ENCODE measurements around the gene ROPN1.

Gene ROPN1

DNA sequence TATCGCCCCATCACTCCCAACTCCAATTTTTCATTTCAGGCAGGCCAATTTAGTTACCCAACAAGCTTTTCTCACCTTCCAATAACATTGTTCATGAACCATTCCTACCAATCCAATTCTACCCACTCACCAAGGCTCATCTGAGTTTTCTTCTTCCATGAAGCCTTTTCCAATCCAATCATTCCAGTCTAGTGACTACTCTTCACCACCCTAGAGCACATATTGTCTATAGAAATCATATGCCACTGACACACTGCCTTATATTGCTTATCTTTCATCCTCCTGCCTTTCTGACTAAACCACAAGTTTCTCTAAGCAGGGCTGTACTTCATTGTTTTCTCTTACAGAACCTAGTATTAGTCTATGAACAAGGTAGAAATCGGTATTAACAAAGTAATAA lies 42.3 kb downstream of the ROPN1 start:
- no peak for TF ChIP-seq EZH2phosphoT487 (IDR thresholded peaks at IDR 0.05; ENCODE audit: borderline replicate concordance, low read length)
- TF ChIP-seq, protein P1, sequence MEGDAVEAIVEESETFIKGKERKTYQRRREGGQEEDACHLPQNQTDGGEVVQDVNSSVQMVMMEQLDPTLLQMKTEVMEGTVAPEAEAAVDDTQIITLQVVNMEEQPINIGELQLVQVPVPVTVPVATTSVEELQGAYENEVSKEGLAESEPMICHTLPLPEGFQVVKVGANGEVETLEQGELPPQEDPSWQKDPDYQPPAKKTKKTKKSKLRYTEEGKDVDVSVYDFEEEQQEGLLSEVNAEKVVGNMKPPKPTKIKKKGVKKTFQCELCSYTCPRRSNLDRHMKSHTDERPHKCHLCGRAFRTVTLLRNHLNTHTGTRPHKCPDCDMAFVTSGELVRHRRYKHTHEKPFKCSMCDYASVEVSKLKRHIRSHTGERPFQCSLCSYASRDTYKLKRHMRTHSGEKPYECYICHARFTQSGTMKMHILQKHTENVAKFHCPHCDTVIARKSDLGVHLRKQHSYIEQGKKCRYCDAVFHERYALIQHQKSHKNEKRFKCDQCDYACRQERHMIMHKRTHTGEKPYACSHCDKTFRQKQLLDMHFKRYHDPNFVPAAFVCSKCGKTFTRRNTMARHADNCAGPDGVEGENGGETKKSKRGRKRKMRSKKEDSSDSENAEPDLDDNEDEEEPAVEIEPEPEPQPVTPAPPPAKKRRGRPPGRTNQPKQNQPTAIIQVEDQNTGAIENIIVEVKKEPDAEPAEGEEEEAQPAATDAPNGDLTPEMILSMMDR (IDR thresholded peaks at IDR 0.05; ENCODE audit: low read depth, low read length, poor library complexity, severe bottlenecking) = no peak
- no peaks in the 10 kb centered on the region for H4K20me1 ChIP-seq (ENCODE audit: control insufficient read depth, insufficient read depth, low read depth, low read length)
- no peaks in the 10 kb centered on the region for H3K27me3 ChIP-seq (ENCODE audit: control insufficient read depth, low read length)
- no peaks in the 10 kb centered on the region for H3K9me3 ChIP-seq (ENCODE audit: control insufficient read depth, insufficient read depth, low read length)
- H3K27ac ChIP-seq (ENCODE audit: low read depth, low read length) = no peak overlapping the region
- H3F3A ChIP-seq (ENCODE audit: control insufficient read depth, insufficient read depth) = no peaks in the 10 kb centered on the region
- no peak overlapping the region for H3K4me2 ChIP-seq (ENCODE audit: low read length)
- no peak overlapping the region for H3K4me3 ChIP-seq (ENCODE audit: low read length)
- no peaks in the 10 kb centered on the region for H3K79me2 ChIP-seq (ENCODE audit: control insufficient read depth, low read length)
- H3K9me2 ChIP-seq (replicated peaks; ENCODE audit: control insufficient read depth, low read length) = no peaks in the 10 kb centered on the region
- H3K4me1 ChIP-seq (ENCODE audit: control insufficient read depth, low read length) = peaks cover 10% of the 10 kb centered on the region
- peaks cover 54% of the 10 kb centered on the region for H3K36me3 ChIP-seq (ENCODE audit: control insufficient read depth, low read length)

DNA sequence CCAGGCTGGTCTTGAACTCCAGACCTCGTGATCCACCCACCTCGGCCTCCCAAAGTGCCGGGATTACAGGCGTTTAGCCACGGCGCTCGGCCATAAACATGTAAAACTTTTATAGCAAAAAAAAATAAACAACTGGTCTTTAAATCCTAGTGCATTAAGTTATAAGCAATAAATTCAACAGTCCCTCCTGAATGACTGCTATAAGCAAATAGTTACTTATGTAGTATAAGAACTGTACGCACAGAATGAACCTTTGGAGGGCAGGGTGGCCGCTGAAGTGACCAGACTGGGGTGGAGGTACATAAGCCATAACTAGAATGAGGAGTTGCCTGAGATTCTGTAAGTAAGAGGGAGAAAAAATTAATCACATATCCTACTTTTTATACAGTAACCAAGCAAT lies 43.5 kb downstream of the ROPN1 start:
- H3K36me3 ChIP-seq (ENCODE audit: control insufficient read depth, low read length) = peaks cover 59% of the 10 kb centered on the region
- no peak overlapping the region for H3K4me3 ChIP-seq (ENCODE audit: low read length)
- H3K27ac ChIP-seq (ENCODE audit: low read depth, low read length) = no peak overlapping the region
- H3K27me3 ChIP-seq (ENCODE audit: control insufficient read depth, low read length) = no peaks in the 10 kb centered on the region
- H3K4me1 ChIP-seq (ENCODE audit: control insufficient read depth, low read length) = peaks cover 2% of the 10 kb centered on the region
- TF ChIP-seq EZH2phosphoT487 (IDR thresholded peaks at IDR 0.05; ENCODE audit: borderline replicate concordance, low read length) = no peak
- TF ChIP-seq, protein P1 (IDR thresholded peaks at IDR 0.05; ENCODE audit: low read depth, low read length, poor library complexity, severe bottlenecking) = no peak
- no peaks in the 10 kb centered on the region for H3K9me3 ChIP-seq (ENCODE audit: control insufficient read depth, insufficient read depth, low read length)
- H3K4me2 ChIP-seq (ENCODE audit: low read length) = no peak overlapping the region
- H3F3A ChIP-seq (ENCODE audit: control insufficient read depth, insufficient read depth) = no peaks in the 10 kb centered on the region
- no peaks in the 10 kb centered on the region for H4K20me1 ChIP-seq (ENCODE audit: control insufficient read depth, insufficient read depth, low read depth, low read length)
- H3K9me2 ChIP-seq (replicated peaks; ENCODE audit: control insufficient read depth, low read length) = no peaks in the 10 kb centered on the region
- no peaks in the 10 kb centered on the region for H3K79me2 ChIP-seq (ENCODE audit: control insufficient read depth, low read length)

DNA sequence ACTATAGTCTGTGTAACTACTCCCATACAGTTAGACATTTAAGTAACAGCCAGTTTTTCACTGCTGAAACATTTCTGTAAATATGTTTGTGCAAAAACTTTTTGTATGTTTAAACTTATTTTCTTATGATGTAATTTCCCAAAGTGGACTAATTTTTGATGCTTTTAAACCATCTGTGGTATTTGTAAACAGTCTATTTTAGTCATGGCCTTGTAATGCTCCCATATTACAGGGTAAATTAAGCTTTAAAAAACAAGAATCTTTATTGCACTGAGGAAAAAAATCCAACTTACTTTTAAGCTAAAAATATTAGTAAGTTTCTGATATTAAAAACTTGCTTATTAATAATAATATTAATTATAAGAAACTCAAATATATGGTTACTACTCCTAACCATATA lies 44.4 kb downstream of the ROPN1 start:
- Histone ChIP-seq H3K27ac (ENCODE audit: low read depth, low read length) (no peak overlapping the region), H4K20me1 (ENCODE audit: control insufficient read depth, insufficient read depth, low read depth, low read length) (no peaks in the 10 kb centered on the region), H3K9me2 (replicated peaks; ENCODE audit: control insufficient read depth, low read length) (no peaks in the 10 kb centered on the region), H3K27me3 (ENCODE audit: control insufficient read depth, low read length) (no peaks in the 10 kb centered on the region), H3K79me2 (ENCODE audit: control insufficient read depth, low read length) (no peaks in the 10 kb centered on the region), H3F3A (ENCODE audit: control insufficient read depth, insufficient read depth) (no peaks in the 10 kb centered on the region), H3K4me1 (ENCODE audit: control insufficient read depth, low read length) (no peaks in the 10 kb centered on the region), H3K4me3 (ENCODE audit: low read length) (no peak overlapping the region), H3K9me3 (ENCODE audit: control insufficient read depth, insufficient read depth, low read length) (no peaks in the 10 kb centered on the region), H3K4me2 (ENCODE audit: low read length) (no peak overlapping the region), H3K36me3 (ENCODE audit: control insufficient read depth, low read length) (peaks cover 56% of the 10 kb centered on the region)
- TF ChIP-seq, protein P1 (IDR thresholded peaks at IDR 0.05; ENCODE audit: low read depth, low read length, poor library complexity, severe bottlenecking) = no peak
- TF ChIP-seq EZH2phosphoT487 (IDR thresholded peaks at IDR 0.05; ENCODE audit: borderline replicate concordance, low read length) = no peak

DNA sequence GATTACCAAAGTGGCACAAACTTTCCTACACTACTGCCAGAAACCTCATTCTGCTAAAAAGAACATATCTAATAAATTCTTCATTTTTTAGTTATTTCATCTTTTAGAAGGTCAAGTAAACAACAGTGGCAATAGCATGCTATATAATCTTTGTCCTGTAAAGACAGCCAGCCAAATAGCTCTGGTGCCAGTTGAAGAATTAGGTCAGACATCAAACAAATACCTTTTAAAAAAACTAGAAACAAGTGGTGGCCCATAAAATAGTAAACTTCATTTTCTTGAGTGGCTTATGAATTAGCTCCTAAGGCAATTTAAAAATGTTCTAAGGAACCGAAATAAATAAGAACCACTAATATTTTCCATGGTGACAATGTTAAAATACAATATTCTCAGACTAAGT lies 50.4 kb downstream of the ROPN1 start:
- no peak overlapping the region for H3K27ac ChIP-seq (ENCODE audit: low read depth, low read length)
- H3K9me2 ChIP-seq (replicated peaks; ENCODE audit: control insufficient read depth, low read length) = no peaks in the 10 kb centered on the region
- no peak overlapping the region for H3K4me2 ChIP-seq (ENCODE audit: low read length)
- no peaks in the 10 kb centered on the region for H3K79me2 ChIP-seq (ENCODE audit: control insufficient read depth, low read length)
- TF ChIP-seq EZH2phosphoT487 (IDR thresholded peaks at IDR 0.05; ENCODE audit: borderline replicate concordance, low read length) = no peak
- TF ChIP-seq, protein P1 (IDR thresholded peaks at IDR 0.05; ENCODE audit: low read depth, low read length, poor library complexity, severe bottlenecking) = no peak
- H3K27me3 ChIP-seq (ENCODE audit: control insufficient read depth, low read length) = no peaks in the 10 kb centered on the region
- no peak overlapping the region for H3K4me3 ChIP-seq (ENCODE audit: low read length)
- no peaks in the 10 kb centered on the region for H3F3A ChIP-seq (ENCODE audit: control insufficient read depth, insufficient read depth)
- H3K4me1 ChIP-seq (ENCODE audit: control insufficient read depth, low read length) = no peaks in the 10 kb centered on the region
- H4K20me1 ChIP-seq (ENCODE audit: control insufficient read depth, insufficient read depth, low read depth, low read length) = no peaks in the 10 kb centered on the region
- no peaks in the 10 kb centered on the region for H3K9me3 ChIP-seq (ENCODE audit: control insufficient read depth, insufficient read depth, low read length)
- H3K36me3 ChIP-seq (ENCODE audit: control insufficient read depth, low read length) = peaks cover 50% of the 10 kb centered on the region
